Activated T-helper 2 cell treated with anti-CD3 and anti-CD28 coated beads, Interferon-gamma antibody, Interleukin-2, Interleukin-4, amounts not matched to agents 10 μg/mL and 5 μg/mL and 100 μg/mL, durations not matched to agents 14 hours and 24 hours and 36 hours (primary cell): ENCODE measurements around the gene CCL23. TPM values are rescaled to one million over a fixed set of nuclear protein-coding genes. Genes with fewer than 3 reads are reported as not detected.

Experiments used
- DNase-seq: peaks from one replicate; pipeline ENCODE4 v3.0.0; 2021; ENCODE audit warnings: low spot score
- H3K27ac Mint-ChIP-seq: one replicate; pipeline ENCODE4 v1.8.0; 2021; ENCODE audit warnings: mixed read lengths
- H3K27me3 Mint-ChIP-seq: one replicate; pipeline ENCODE4 v1.8.0; 2021; ENCODE audit warnings: low read depth, mixed read lengths
- H3K36me3 Mint-ChIP-seq: one replicate; pipeline ENCODE4 v1.8.0; 2021; ENCODE audit warnings: low read depth, mixed read lengths
- H3K4me1 Mint-ChIP-seq: one replicate; pipeline ENCODE4 v1.8.0; 2021; ENCODE audit warnings: low read depth, mixed read lengths
- H3K4me3 Mint-ChIP-seq: one replicate; pipeline ENCODE4 v1.8.0; 2021; ENCODE audit warnings: low read depth, mild to moderate bottlenecking, moderate library complexity, mixed read lengths
- H3K9me3 Mint-ChIP-seq: one replicate; pipeline ENCODE4 v1.8.0; 2021; ENCODE audit warnings: mixed read lengths
- intact Hi-C: fragments of 100-400 bp; cut with micrococcal nuclease; formaldehyde crosslinking; loops from one replicate; pipeline ENCODE4 v1.15.1; 2023
- total RNA-seq: library from RNA; stranded (reverse); gene quantifications from 2 replicates; pipeline ENCODE4 v1.2.3, GENCODE V29; 2022

CCL23 gene
- total RNA-seq: not detected in 2 replicates

- no peak for DNase-seq
- H3K27ac Mint-ChIP-seq: no peak within 1 kb of the TSS
- no peaks in the 10 kb centered on the region for H3K9me3 Mint-ChIP-seq
- H3K27me3 Mint-ChIP-seq: peaks cover 38% of the 10 kb centered on the region
- H3K4me3 Mint-ChIP-seq: no peak within 1 kb of the TSS
- no peaks in the 10 kb centered on the region for H3K36me3 Mint-ChIP-seq
- no peaks in the 10 kb centered on the region for H3K4me1 Mint-ChIP-seq
- intact Hi-C loops: no loop called here
Measured at GRCh38 chr17:36017799-36018198, at the start of gene CCL23. Gene CCL23, minus strand, starts transcription at chr17:36017972. Its CDS starts 75 bp downstream, at chr17:36017897.

DNA sequence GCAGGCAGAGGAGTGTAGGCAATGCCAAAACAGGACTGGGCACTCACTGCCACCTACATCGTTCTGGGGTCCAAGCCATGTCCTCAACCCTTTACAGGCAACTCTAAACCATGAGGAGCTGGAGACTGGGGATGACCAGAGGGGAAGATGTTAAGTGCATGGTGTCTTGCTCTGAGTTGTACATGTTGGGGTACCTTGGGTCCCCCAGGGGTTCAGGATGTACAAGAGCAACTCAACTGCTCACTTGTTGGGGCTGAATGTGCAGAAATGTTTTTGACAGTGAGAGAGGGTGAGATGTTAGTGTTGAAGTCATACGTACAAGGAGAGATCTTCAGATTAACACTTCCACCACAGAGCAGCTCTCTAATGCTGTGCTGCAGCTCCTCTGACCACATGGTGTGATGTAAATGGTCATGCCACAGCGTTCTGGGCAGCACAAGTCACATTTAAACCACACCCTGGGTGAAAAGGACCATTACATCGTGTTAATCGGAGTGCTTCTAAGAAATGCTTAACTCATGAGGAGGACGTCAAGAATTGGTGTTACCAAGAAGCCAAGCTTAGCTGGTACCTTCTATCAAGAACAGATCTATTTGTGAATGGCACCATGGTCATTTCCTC lies 48.7 kb upstream of the CCL23 start:
- no peak overlapping the region for H3K27ac Mint-ChIP-seq
- peaks cover 42% of the 10 kb centered on the region for H3K27me3 Mint-ChIP-seq
- intact Hi-C loops: no loop called here
- no peaks in the 10 kb centered on the region for H3K4me1 Mint-ChIP-seq
- H3K9me3 Mint-ChIP-seq: no peaks in the 10 kb centered on the region
- no peaks in the 10 kb centered on the region for H3K36me3 Mint-ChIP-seq
- DNase-seq: no peak
- H3K4me3 Mint-ChIP-seq: no peak overlapping the region

- intact Hi-C loops: no loop called here
- Mint-ChIP-seq H3K27ac (no peak within 1 kb of the TSS), H3K9me3 (no peaks in the 10 kb centered on the region), H3K36me3 (no peaks in the 10 kb centered on the region), H3K4me1 (no peaks in the 10 kb centered on the region), H3K27me3 (peaks cover 41% of the 10 kb centered on the region), H3K4me3 (no peak within 1 kb of the TSS)
- DNase-seq: no peak
Measured at GRCh38 chr17:36063786-36064541, 46.2 kb upstream of the CCL23 start, which contains the start of gene CCL18. Gene CCL18, plus strand, starts transcription at chr17:36064272. Its CDS starts 71 bp downstream, at chr17:36064343.

DNA sequence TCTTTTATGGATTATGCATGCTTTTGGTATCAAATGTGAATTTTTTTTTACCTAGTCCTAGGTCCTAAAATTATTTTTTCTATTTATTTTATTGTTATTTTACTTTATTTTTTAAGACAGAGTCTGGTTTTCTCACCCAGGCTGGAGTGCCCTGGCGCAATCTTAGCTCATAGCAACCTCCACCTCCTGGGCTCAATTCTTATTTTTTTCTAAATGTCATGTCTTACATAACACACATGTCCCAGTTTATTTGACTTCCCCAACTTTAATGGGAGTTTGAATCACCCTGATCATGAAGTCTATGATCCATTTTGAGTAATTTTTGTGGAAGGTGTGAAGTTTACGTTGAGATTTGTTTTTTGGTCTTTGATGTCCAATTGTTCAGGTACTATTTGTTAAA lies 43.0 kb upstream of the CCL23 start:
- intact Hi-C loops: no loop called here
- H3K27me3 Mint-ChIP-seq: peaks cover 27% of the 10 kb centered on the region

GRCh38 chr17:36059406-36059805 lies 41.6 kb upstream of the CCL23 start:
- no peak overlapping the region for H3K4me3 Mint-ChIP-seq
- no peaks in the 10 kb centered on the region for H3K4me1 Mint-ChIP-seq
- intact Hi-C loops: no loop called here
- peaks cover 22% of the 10 kb centered on the region for H3K27me3 Mint-ChIP-seq
- no peak overlapping the region for H3K27ac Mint-ChIP-seq
- no peaks in the 10 kb centered on the region for H3K9me3 Mint-ChIP-seq
- no peaks in the 10 kb centered on the region for H3K36me3 Mint-ChIP-seq
- no peak for DNase-seq

More for the DNA sequence above, 43.0 kb upstream of the CCL23 start:
- Mint-ChIP-seq H3K4me1 (no peaks in the 10 kb centered on the region), H3K9me3 (no peaks in the 10 kb centered on the region), H3K4me3 (no peak overlapping the region), H3K27ac (no peak overlapping the region), H3K36me3 (no peaks in the 10 kb centered on the region)
- DNase-seq: no peak

DNA sequence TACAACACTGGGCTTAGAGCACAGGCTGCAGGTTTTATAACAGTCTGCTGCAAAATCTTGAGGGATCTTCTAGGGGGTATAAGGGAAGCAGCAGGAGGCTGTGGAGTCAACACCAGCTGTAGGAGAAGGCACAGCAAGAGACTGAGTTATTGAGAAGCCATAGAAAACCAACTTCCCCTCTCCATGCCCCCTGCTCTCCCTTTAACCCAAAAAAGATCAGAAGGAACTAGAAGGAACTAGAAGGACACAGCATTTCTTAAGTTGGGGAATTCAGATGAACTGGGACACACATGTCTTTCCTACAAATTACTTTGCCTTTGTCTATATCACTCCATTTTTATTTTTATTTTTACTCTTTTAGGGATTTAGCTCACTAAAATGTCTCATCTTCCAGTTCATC lies 40.1 kb upstream of the CCL23 start:
- H3K4me3 Mint-ChIP-seq: no peak overlapping the region
- H3K27ac Mint-ChIP-seq: no peak overlapping the region
- H3K9me3 Mint-ChIP-seq: no peaks in the 10 kb centered on the region
- H3K36me3 Mint-ChIP-seq: no peaks in the 10 kb centered on the region
- H3K4me1 Mint-ChIP-seq: no peaks in the 10 kb centered on the region
- DNase-seq: no peak
- H3K27me3 Mint-ChIP-seq: peaks cover 13% of the 10 kb centered on the region
- intact Hi-C loops: no loop called here

DNA sequence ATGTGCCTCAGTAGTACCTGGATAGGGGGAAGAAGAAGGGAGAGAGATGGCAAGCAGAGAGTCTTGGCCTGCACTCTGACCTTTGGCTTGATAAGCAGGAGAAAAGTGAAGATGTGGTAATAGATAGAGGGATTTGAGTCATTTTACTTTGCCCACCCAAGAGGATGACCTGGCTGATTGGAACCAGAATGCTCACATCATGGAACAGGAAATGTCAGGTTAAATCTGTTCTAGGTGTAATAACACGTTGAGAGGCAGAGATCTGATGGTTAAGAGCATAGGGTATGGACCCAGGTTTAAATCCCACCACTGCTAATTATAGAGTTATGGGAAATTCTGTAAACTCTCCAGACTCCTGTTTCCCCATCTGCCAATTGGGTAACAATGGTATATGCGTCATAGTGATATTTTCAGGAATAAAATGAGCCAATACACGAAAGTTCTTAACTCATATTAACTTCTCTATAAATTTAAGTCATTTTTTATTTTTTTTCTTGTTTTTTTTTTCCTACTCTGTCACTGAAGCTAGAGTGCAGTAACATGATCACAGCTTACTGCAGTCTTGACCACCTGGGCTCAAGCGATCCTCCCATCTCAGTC lies 38.2 kb upstream of the CCL23 start:
- no peak for DNase-seq
- Mint-ChIP-seq H3K36me3 (no peaks in the 10 kb centered on the region), H3K9me3 (no peaks in the 10 kb centered on the region), H3K27me3 (peaks cover 17% of the 10 kb centered on the region), H3K4me3 (no peak overlapping the region), H3K27ac (no peak overlapping the region), H3K4me1 (no peaks in the 10 kb centered on the region)
- intact Hi-C loops: no loop called here

- peaks cover 16% of the 10 kb centered on the region for H3K27me3 Mint-ChIP-seq
- no peaks in the 10 kb centered on the region for H3K36me3 Mint-ChIP-seq
- DNase-seq: no peak
- H3K9me3 Mint-ChIP-seq: peaks cover under 1% of the 10 kb centered on the region
- H3K4me1 Mint-ChIP-seq: no peaks in the 10 kb centered on the region
- H3K27ac Mint-ChIP-seq: no peak overlapping the region
- intact Hi-C loops: no loop called here
- no peak overlapping the region for H3K4me3 Mint-ChIP-seq
Measured at GRCh38 chr17:36055171-36055570, 37.4 kb upstream of the CCL23 start.

DNA sequence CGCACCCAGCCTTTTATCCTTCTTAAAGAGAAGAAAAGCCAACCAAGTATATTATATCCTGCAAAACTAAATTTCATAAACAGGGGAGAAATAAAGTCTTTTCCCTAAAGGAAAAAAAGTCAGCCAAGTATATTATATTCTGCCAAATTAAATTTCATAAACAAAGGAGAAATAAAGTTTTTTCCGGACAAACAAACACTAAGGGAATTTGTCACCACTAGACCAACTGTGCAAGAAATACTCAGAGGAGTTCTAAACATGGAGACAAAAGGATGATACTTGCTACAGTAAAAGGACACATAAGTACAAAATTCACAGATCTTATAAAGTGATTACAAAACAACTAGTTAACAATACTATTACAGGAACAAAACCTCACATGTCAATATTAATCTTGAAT lies 31.9 kb upstream of the CCL23 start:
- peaks cover 20% of the 10 kb centered on the region for H3K27me3 Mint-ChIP-seq
- H3K9me3 Mint-ChIP-seq: peaks cover 19% of the 10 kb centered on the region
- no peaks in the 10 kb centered on the region for H3K4me1 Mint-ChIP-seq
- no peak for DNase-seq
- H3K36me3 Mint-ChIP-seq: no peaks in the 10 kb centered on the region
- H3K27ac Mint-ChIP-seq: no peak overlapping the region
- no peak overlapping the region for H3K4me3 Mint-ChIP-seq
- intact Hi-C loops: no loop called here

- Mint-ChIP-seq H3K9me3 (peaks cover 19% of the 10 kb centered on the region), H3K4me1 (no peaks in the 10 kb centered on the region), H3K27me3 (peaks cover 25% of the 10 kb centered on the region), H3K4me3 (no peak overlapping the region), H3K27ac (no peak overlapping the region), H3K36me3 (no peaks in the 10 kb centered on the region)
- intact Hi-C loops: no loop called here
- DNase-seq: no peak
Measured at GRCh38 chr17:36048066-36048465, 30.3 kb upstream of the CCL23 start.

GRCh38 chr17:36036235-36036634 lies 18.5 kb upstream of the CCL23 start:
- Mint-ChIP-seq H3K27me3 (peaks cover 32% of the 10 kb centered on the region), H3K36me3 (no peaks in the 10 kb centered on the region), H3K4me3 (no peak overlapping the region), H3K9me3 (no peaks in the 10 kb centered on the region), H3K4me1 (no peaks in the 10 kb centered on the region), H3K27ac (no peak overlapping the region)
- DNase-seq: no peak
- intact Hi-C loops: no loop called here

- H3K4me1 Mint-ChIP-seq: no peaks in the 10 kb centered on the region
- no peak overlapping the region for H3K4me3 Mint-ChIP-seq
- no peaks in the 10 kb centered on the region for H3K9me3 Mint-ChIP-seq
- H3K36me3 Mint-ChIP-seq: no peaks in the 10 kb centered on the region
- peaks cover 44% of the 10 kb centered on the region for H3K27me3 Mint-ChIP-seq
- H3K27ac Mint-ChIP-seq: no peak overlapping the region
- intact Hi-C loops: no loop called here
- no peak for DNase-seq
Measured at GRCh38 chr17:36034127-36034526, 16.4 kb upstream of the CCL23 start.

DNA sequence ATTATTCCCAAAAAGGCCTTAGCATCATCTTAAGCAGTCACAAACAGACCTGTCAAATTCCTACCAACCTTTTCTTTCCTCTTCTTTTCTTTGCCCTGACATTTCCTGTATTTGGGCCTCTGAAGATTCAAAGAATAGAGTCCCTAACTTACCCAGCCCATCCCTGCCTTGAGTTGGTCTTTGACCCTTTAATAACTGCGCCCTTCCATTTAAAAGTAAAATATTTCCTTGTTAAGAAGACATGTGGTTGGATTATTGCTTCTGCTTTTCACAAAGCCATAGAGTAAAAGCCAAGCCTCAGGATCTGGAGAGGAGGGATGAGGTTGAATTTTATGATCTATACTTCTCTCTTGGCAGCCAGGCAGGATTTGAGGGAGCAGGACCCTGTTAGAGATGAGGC lies 13.2 kb upstream of the CCL23 start:
- Mint-ChIP-seq H3K9me3 (no peaks in the 10 kb centered on the region), H3K27me3 (peaks cover 49% of the 10 kb centered on the region), H3K4me3 (no peak overlapping the region), H3K36me3 (no peaks in the 10 kb centered on the region), H3K4me1 (no peaks in the 10 kb centered on the region), H3K27ac (no peak overlapping the region)
- DNase-seq: no peak
- intact Hi-C loops: no loop called here
